HG03066 (cell line): ENCODE results near the gene EIF2A.

Experiments used
- ATAC-seq: cut with Tn5 transposase; IDR thresholded peaks from one replicate; pipeline ENCODE4 v1.9.1; 2021; ENCODE audit warnings: low read depth; ENCODE audit not compliant: unreplicated experiment

Gene EIF2A

DNA sequence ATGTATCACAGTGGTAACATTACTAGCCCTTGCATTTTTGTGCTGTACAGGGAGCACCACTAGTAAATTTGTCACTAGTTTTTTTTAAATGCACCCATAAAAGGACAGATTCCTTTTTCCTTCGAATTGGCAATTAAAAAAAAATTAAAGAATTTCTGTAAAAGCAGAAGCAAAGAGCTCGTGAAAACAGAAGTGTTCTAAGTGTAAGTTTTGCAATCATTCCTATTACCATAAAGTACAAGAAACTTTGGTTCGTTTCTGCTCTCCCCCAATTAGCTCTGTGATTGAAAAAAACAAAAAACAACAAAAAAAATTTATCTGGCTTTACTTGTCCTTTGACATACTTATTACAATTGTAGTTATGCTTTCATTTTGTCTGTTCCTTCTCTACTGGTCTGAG lies 5.6 kb upstream of the EIF2A start:
- ATAC-seq = no peak

DNA sequence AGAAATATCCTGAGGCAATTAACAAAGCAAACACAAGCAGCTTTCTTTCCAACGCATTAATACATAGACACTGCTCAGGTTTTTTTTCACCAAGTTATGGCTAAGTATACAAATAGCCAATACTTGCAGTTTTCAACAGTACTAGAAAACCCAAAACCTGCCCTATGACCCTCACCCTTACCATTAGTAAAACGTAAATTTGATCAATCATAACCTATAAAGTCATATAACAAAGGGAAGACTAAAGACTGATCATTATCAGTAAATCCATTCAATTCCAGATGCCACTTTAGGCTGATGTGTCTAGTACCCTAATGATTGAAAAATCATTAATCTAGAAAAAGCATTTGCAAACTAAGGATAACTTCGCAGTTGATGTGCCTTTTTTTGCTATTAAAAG lies 3.5 kb upstream of the EIF2A start:
- ATAC-seq = no peak

DNA sequence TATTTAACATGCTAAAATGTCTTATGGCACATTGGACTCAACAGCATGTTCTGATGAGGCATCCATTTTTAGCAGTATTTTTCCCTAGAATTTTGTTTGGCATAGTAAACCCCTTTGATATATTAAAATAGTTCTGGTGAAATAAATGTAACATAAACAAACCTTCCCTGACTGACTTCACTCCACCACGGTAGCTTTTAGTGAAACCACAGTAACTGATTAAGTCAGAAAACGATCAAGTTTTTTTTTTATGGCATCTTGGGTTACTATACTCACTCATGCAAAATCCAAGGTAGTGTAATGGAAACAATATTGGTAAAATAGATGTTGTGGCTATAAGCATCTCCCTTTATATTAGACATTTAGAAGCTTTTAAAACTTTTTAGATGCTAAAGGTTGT lies 3.1 kb upstream of the EIF2A start:
- no peak for ATAC-seq

DNA sequence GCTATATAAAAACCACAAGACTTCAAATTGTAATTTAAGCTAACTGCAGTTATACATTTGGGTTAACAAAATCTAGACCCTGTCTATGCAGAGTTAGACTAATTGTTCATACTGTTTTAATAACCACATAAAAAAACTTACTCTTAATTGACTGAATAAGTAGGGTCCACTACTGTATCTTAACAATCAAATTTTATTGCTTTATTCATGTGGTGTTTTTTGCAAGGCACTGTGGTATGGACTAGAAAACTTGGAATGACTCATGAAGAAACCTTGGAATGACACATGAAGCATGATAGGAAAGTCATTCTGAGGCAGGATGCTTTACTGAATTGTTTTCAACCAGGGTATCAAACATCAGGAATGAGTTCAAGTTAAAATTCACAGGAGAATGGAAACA lies 2.5 kb upstream of the EIF2A start:
- no peak for ATAC-seq

DNA sequence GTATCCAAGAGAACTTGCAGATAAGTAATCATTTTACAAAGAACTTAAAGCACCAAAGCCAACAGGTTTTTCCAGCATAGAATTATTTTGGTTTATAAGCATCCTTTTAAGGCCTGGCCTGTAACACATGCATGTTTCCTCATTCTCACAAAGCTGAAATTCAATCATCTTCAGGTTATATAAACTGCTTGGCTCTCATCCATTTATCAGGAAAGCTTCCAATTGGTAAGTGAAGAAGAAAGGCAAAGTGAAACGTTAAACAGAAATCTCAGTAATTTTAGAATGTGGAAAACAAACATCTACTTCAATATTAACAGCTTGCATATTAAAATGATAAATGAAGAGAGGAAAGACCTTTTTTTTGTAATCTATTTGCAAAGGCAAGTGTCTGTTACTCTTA lies 1.9 kb upstream of the EIF2A start:
- no peak for ATAC-seq

DNA sequence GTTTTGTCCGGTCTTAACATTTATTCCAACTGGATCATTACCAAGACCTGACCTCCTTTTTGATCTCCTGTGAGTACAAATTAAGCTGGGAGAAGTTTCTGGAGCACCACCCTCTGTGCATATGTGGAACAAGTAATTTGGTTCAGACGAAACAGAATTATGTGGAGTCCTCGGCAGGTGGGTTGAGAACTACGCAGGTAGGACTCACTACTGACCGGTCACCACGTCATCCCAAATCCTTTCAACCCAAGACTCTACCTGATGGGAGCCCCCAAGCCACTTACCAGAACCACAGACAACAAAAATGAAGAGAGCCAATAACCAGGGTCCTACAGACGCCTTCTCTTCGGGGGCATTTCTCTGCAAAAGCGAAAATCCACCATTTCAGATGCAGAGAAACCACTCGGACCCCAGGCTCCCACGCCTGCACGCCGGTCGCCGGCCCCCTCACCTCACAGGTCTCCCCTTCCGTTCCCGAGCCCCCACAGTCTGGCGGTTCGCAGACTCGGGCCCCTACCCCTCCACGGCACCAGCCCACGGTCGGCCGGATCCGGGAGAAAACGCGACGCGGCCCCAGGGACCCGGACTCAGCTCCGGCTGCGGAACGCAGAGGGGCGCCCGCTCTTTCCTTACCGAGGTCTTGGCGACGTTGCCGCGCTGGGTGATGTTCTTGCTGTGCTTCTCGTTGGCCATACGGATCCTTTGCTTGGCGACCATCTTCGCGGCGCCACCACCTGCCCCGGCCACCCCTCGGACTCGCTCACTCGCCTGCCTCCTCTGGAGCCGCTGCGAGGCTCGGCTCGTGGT lies 965 bp upstream of the EIF2A start:
- peak; percentile 15 for ATAC-seq

DNA sequence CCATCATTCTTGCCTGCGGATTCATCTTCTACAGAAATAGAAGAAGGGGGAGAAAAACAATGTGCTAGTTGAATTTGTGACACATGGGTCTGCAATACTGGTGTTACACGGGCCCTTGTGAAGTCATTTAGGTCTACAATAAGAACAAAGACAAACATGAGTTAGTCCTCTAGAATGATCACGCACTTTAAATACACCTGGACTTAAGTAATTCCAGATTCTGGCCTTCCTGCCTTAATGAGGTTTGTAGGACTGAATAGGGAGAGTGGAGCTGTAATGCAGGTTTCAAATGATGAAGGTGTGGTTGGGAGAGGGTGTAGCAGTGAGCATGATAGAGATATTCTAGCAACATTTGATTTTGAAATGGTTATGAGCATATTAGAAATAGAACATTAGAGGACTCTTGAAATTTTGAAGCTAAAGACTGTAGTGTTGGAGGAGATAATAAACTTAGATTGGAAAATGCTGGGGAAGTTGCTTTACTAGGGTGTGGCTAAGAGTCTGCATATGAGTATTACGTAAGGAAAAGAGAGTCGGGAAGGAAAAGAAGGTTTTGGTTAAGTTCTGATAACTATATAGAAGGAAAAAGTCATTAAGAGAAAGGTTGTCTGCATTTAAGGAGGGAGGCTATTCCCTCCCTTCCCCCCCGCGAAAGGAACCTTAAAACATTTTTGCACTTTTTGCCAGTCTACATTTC lies 606 bp downstream of the EIF2A start:
- ATAC-seq = no peak

DNA sequence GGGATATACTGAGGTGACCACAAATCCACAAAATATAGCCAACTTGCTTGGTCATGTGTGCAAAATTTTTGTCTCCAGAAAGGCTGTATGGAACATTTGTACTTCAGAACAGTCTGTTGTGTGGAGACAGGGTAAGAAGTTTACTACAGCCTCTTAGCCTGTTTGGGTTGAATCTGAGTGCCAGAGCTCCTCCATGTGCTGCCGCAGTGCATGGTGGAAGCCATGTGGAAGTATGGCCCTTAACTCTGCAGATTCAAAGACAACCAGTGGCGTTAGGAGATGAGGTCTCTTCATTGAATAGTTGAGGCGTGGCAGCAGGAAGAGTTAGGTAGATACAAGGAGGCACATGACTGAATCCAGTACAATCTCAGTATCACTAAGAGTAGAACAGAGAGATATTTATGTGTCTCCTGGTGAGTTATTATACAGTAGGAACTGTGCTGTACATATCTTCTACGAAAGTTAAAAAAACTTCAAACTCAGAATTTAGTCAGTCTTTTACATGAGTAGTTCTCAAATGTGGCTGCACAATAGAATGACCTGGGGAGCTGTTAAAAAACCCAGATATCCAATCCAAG lies 9.4 kb downstream of the EIF2A start:
- ATAC-seq = no peak

DNA sequence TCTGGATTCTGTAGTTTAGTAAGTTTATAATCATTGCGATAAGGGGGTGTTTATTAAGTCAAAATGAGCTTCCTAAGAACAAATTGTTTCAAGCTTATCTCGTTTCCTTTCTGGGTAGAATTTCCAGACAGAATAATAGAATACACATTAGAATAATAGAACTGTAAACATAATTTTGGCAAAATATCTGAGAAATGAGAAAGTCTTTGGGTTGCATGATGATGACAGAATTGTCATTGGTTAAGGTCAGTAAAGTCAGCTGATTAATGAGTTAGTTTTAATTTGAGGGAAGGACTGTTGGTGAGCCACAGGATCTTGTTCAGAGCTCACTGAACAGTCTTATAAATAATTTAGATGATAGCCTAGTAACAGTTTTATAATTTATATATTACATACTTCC lies 10.2 kb downstream of the EIF2A start:
- no peak for ATAC-seq

DNA sequence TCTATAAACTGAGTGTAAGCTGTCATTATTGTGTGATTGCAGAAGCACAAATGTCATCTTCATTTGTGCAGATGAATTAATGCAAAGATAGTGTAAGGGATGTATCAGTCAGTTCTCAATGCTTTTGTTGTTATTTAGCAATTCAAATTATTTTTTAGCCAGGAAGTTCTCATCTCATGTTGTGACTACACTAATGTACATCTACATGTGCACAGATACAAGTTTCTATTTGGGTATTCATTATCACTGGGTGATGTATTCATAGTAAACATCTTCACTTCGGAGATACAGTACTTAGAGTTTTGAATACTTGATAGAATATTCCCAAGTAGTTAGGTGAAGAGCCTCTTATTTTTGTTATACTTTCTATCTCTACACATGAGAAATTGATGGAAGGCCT lies 11.1 kb downstream of the EIF2A start:
- no peak for ATAC-seq

DNA sequence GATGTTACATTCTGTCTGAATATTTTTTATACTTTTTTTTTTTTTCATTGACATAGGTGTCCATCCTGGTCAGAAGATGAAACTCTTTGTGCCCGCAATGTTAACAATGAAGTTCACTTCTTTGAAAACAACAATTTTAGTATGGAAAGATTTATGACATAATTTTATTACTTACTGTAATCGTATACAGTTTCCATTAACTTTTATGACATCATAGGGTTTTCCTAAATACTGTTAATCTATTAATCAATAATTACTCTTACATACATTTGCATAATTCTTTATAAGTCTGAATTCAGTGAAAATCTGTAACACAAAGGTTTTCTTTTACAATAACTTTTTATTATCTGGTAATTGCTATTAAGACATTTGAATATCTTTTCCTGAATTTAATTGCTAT lies 17.7 kb downstream of the EIF2A start:
- no peak for ATAC-seq

DNA sequence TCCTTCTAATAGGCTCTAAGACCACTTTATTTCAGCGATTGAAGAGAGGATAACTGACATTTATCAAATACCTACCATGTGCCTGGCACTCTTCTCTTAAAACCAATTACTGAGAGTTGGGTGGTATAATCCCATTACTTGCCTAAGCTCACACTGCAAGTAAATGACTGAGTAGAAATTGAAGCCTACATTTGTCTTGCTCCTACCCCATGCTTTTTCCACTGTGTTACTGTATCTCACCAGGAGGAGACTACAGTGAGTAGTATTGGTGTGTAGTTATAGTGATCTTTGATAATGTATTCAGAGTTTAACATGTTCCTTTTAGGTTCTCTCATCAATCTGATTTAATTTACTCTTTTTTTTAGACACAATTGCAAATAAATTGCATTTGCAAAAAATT lies 20.7 kb downstream of the EIF2A start:
- ATAC-seq = no peak

DNA sequence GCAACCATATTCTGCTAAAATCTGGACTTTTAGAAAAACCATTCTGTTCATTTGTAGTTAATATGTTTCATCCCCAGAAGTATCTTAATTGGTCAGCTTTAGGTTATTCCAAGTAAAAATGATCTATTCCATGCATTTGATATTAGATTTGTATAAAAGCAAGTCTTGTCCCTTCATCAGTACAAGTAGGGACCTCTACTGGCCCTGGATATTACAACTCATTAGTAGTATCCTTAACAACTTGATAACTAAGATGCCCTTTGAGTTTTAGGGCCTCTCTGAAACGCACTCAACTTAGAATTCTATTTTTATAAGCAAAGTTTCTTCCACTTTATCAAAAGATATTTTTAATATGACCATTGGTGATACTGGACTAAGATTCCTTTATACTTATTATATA lies 31.3 kb downstream of the EIF2A start:
- ATAC-seq = no peak

DNA sequence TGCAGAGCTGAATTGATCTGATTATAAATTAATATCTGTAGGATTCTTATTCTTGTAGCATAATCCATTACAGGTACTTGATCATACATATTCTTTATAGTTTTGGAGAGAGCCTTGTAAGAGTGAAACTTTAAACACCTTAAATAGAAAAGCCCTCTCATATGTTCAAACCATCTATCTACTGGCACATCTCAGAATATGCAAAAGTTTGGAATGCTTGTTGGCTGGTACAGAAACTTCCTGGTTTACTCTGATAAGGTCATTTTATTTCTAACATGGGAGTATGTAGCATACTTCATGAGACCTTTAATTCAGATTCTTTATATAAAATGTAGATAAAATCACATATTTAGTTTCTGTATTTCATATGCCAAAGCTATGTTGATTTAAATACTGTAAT lies 34.6 kb downstream of the EIF2A start:
- no peak for ATAC-seq

DNA sequence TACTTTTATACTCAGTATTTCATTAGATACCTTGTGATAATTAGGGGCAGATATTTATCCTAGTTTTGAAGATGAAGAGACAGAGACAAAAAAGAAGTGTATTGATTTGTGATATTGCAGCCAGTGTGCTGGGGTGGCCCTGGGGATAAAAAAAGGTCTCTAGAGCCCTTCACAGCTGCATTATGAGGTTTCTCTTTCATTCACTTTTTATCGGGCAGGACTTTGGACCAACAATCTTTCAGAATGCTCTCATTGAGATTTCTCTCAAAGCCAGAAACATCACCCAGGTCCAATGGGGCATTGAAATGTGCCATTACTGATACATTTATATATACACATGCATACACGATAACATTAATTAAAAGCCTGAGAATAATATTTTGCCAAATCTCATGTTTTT lies 36.0 kb downstream of the EIF2A start:
- ATAC-seq = peak; percentile 60

DNA sequence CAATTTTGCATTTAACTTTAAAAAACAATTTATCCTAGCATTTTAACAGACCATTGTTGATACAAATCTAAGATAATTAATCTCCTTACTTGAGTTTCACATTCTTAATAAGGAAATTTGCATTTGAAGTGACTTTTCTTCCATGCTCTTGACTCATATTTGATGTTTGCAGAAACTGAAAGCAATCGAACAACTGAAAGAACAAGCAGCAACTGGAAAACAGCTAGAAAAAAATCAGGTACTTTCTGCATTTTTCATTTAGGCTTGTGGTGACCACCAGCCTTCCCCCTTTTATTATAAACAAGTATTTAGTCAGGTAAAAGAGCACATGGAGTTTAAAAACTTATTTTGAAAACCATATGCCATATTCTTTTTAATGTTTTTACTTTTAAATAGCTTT lies 36.4 kb downstream of the EIF2A start:
- peak; percentile 69 for ATAC-seq

DNA sequence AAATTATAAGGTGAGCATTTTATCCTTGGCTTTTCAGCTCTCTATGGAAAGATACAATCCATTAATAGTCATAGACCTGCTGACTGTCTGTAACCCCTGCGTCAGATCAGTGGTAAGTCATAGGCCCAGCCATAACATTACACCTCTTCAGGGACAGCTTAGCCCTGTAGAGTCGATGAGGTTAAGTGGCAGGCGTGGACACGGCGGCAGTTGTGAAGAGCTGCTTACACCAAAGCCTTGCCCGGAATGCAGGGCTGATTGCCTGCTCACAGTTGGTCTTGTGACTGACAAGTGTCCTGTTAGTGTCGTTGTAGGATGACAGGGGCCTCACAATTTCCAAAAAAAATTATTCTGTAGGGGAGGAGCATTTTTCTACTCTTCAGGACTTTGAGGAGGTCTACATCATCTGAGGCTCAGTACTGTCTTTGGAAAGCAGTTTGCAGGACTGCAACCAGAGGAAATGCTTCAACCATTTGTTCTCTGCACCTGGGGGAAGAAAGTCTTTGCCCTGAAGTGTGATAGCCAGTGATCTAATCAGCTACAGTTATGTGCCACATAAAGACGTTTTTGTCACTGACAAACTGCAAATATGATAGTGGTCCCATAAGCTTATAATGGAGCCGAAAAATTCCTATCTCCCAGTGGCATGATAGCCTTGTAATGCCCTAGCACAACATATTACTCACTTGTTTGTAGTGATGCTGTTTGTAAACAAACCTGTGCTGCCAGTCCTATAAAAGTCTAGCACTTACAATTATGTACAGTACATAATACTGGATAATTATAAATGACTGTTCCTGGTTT lies 41.6 kb downstream of the EIF2A start:
- no peak for ATAC-seq

DNA sequence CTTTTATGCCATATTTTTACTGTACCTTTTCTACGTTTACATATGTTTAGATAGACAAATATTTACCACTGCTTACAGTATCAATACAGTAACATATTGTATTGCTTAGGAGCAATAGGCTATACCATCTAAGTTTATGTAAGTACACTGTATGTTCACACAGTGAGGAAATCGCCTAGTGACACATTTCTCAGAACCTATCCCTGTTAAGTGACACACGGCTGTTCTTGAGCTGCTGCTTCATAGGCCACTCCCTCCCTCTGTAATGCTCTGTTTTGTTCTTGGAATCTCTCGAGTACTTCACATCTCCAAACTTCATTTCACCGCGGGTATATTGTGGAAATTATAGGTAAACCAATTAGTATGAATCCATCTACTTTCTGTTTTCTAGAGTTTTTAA lies 43.2 kb downstream of the EIF2A start:
- no peak for ATAC-seq

DNA sequence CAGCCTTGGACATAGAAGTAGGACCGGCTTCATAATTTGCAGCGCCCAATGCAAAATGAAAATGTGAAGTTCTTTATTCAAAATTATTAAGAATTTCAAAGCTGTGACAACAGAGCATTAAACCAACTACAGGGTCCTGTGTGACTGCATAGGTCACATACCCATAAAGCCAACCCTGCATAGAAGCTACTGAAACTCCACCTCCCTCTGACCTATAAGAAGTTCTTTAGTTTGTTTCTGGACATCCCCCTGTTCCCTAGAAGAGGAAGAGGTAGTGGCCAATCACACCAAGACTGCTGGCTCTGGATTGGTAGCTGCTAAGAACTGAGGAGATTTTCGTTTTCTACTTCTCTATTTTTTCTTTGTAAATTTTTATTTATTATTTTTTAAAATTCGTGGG lies 47.6 kb downstream of the EIF2A start:
- no peak for ATAC-seq

DNA sequence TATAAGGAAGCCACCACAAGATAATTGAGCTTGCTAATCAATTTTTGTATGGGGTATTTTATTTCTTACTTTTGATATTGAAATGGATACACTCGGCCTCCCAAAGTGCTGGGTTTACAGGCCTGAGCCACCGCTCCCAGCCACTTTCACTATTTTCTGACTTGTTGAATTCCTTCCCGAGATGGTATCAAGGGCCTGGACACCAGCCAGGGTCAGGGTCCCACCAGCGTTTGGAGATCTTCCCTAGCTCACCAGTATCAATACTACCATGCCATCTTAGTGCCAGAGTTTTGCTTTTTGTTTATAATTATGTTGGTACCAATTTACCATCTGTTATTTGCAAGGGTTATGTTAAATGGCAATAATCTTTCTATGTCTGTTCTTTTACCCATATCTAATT lies 51.1 kb downstream of the EIF2A start:
- ATAC-seq = no peak

DNA sequence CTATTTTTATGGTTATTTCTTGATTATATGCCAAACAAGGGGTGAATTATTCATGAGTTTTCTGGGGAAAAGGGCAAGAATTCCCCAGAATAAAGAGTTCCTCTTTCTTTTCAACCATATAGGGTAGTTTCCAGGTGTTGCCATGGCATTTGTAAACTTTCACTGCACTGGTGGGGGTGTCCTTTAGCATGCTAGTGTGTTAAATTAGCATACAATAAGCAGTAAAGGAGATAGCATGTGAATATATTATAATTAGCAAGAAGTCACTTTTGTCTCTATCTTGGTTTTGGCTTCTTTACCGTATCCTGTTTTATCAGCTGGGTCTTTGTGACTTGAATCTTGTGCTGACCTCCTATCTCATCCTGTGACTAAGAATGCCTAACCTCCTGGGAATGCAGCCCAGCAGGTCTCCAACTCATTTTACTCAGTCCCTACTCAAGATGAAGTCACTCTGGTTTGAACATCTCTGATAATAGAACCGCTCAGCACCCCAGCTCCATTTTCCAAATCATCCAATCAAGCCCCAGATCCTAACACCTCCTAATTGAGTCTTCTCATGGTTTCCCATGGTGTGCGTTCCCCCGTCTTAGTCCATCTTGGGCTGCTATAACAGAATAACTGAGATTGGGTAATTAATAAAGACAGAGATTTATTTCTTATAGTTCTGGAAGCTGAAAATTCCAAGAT lies 53.2 kb downstream of the EIF2A start:
- no peak for ATAC-seq
